Mesenteric fat pad (tissue), 1 donor: ENCODE measurements around the gene HDAC4. TPM values are rescaled to one million over a fixed set of nuclear protein-coding genes. Genes with fewer than 3 reads are reported as not detected.

Source experiments
- DNase-seq: peaks from one replicate; pipeline ENCODE4 v3.0.0-alpha.2; 2020; ENCODE audit warnings: low spot score
- total RNA-seq: library from RNA; stranded (reverse); fragmentation: NEBNext Ultra II Directional; extraction: Animal tissue kit (Norgen Biotek cat#: 25700); gene quantifications from one replicate; pipeline ENCODE4 v1.2.1, GENCODE V29; 2021
- donor health status: DM: yes; HTN: yes; CAD: no.

The HDAC4 gene
- total RNA-seq, 1 donor from 2014 or later: 44.9 TPM

- peak; percentile 88 for DNase-seq
Observed at GRCh38 chr2:239245872-239246721, 154.7 kb downstream of the HDAC4 start.

- DNase-seq: peak; percentile 1
Observed at GRCh38 chr2:239245107-239245506, 155.7 kb downstream of the HDAC4 start.

GRCh38 chr2:239244625-239245024 lies 156.2 kb downstream of the HDAC4 start:
- peak; percentile 64 for DNase-seq

- DNase-seq: no peak
Observed at GRCh38 chr2:239241431-239241960, 159.3 kb downstream of the HDAC4 start.

- peak; percentile 71 for DNase-seq
Observed at GRCh38 chr2:239240414-239240881, 160.4 kb downstream of the HDAC4 start.

GRCh38 chr2:239239607-239240413 lies 161.0 kb downstream of the HDAC4 start:
- DNase-seq: no peak

- DNase-seq: no peak
Observed at GRCh38 chr2:239238839-239239606, 161.8 kb downstream of the HDAC4 start.

GRCh38 chr2:239238381-239238780 lies 162.4 kb downstream of the HDAC4 start:
- no peak for DNase-seq

GRCh38 chr2:239236808-239237205 lies 164.0 kb downstream of the HDAC4 start:
- no peak for DNase-seq

- DNase-seq: no peak
Observed at GRCh38 chr2:239236043-239236807, 164.6 kb downstream of the HDAC4 start.

GRCh38 chr2:239235311-239235710 lies 165.5 kb downstream of the HDAC4 start:
- no peak for DNase-seq

- DNase-seq: no peak
Observed at GRCh38 chr2:239234191-239235175, 166.3 kb downstream of the HDAC4 start.

GRCh38 chr2:239233576-239233975 lies 167.2 kb downstream of the HDAC4 start:
- no peak for DNase-seq

GRCh38 chr2:239232195-239232578 lies 168.6 kb downstream of the HDAC4 start:
- no peak for DNase-seq

- DNase-seq: no peak
Observed at GRCh38 chr2:239231231-239232194, 169.3 kb downstream of the HDAC4 start.

GRCh38 chr2:239230318-239231052 lies 170.3 kb downstream of the HDAC4 start:
- DNase-seq: peak; percentile 88
